IPS-18a (cell line): Measurements from ENCODE around the gene ARMC9.

Experiments
- H3K27ac ChIP-seq: one replicate; pipeline ENCODE4 v1.5.1; 2013; ENCODE audit warnings: low read length
- H3K27me3 ChIP-seq: one replicate; pipeline ENCODE4 v1.6.1; 2013; ENCODE audit warnings: mild to moderate bottlenecking, low read length; ENCODE audit not compliant: control insufficient read depth, insufficient read depth
- H3K36me3 ChIP-seq: one replicate; pipeline ENCODE4 v1.6.1; 2013; ENCODE audit warnings: low read depth, low read length; ENCODE audit not compliant: control insufficient read depth
- H3K4me1 ChIP-seq: one replicate; pipeline ENCODE4 v1.6.1; 2013; ENCODE audit warnings: low read depth, low read length; ENCODE audit not compliant: control insufficient read depth
- H3K4me3 ChIP-seq: one replicate; pipeline ENCODE4 v1.5.1; 2013; ENCODE audit warnings: low read length
- H3K9ac ChIP-seq: one replicate; pipeline ENCODE4 v1.6.1; 2013; ENCODE audit warnings: mild to moderate bottlenecking, low read length, moderate library complexity
- H3K9me3 ChIP-seq: one replicate; pipeline ENCODE4 v1.6.1; 2013; ENCODE audit warnings: low read depth, low read length; ENCODE audit not compliant: control insufficient read depth

The ARMC9 gene

GRCh38 chr2:231355508-231356465, 157.4 kb downstream of the ARMC9 start:
- no peak overlapping the region for H3K27ac ChIP-seq
- H3K9ac ChIP-seq, result no peak overlapping the region
- no peaks in the 10 kb centered on the region for H3K9me3 ChIP-seq
- no peaks in the 10 kb centered on the region for H3K27me3 ChIP-seq
- H3K36me3 ChIP-seq, result no peaks in the 10 kb centered on the region
- peaks cover 22% of the 10 kb centered on the region for H3K4me1 ChIP-seq
- H3K4me3 ChIP-seq, result no peak overlapping the region

GRCh38 chr2:231356466-231356844, 158.0 kb downstream of the ARMC9 start:
- Histone ChIP-seq H3K27ac (no peak overlapping the region), H3K36me3 (no peaks in the 10 kb centered on the region), H3K4me1 (peaks cover 22% of the 10 kb centered on the region), H3K9me3 (no peaks in the 10 kb centered on the region), H3K4me3 (no peak overlapping the region), H3K27me3 (no peaks in the 10 kb centered on the region), H3K9ac (no peak overlapping the region)

DNA sequence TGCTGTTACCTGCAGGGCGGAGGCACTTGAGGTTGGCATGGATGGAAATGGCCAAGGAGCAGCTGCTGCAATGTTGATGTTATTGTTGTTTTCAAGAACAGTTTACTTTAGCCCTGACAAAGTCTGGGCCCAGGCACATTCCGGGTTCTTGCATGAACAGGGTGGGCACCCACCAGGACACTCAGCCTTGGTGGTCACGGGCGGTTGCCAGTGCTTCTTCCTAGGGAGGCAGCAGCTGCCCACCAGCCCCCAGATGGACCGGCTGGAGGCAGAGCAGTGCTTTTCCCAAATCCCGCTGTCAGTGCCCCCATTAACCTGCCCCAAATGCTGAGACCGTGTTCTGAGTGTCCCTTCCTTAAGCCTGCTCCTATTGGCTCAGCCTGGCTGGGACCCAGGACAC, 158.6 kb downstream of the ARMC9 start:
- H3K27ac ChIP-seq, result no peak overlapping the region
- H3K9ac ChIP-seq, result no peak overlapping the region
- H3K4me3 ChIP-seq, result no peak overlapping the region
- no peaks in the 10 kb centered on the region for H3K9me3 ChIP-seq
- H3K4me1 ChIP-seq, result peaks cover 28% of the 10 kb centered on the region
- H3K36me3 ChIP-seq, result no peaks in the 10 kb centered on the region
- H3K27me3 ChIP-seq, result no peaks in the 10 kb centered on the region

DNA sequence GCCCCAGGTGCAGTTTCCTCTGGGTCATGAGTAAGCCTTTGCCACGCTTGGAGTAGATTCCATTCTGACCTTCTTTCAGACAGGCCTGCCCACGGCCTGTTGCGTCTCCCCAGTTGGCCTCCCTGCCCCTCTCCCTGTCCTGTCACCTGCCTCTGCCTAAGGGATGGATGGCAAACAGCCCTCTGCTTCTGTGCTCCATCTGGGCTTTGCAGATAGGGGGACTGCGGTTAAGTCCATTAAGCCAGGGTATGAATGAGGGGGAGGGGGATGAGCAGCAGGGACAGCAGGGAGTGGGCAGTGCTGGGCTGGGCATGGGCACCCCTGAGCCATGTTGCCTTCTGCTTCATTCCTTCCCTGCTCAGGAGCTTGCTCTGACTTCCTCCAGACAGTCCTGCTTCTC, 159.5 kb downstream of the ARMC9 start:
- no peak overlapping the region for H3K27ac ChIP-seq
- H3K9ac ChIP-seq, result no peak overlapping the region
- H3K27me3 ChIP-seq, result no peaks in the 10 kb centered on the region
- H3K36me3 ChIP-seq, result no peaks in the 10 kb centered on the region
- no peaks in the 10 kb centered on the region for H3K9me3 ChIP-seq
- peaks cover 29% of the 10 kb centered on the region for H3K4me1 ChIP-seq
- H3K4me3 ChIP-seq, result no peak overlapping the region

- no peak overlapping the region for H3K9ac ChIP-seq
- H3K27ac ChIP-seq, result no peak overlapping the region
- no peak overlapping the region for H3K4me3 ChIP-seq
- no peaks in the 10 kb centered on the region for H3K9me3 ChIP-seq
- H3K4me1 ChIP-seq, result peaks cover 29% of the 10 kb centered on the region
- no peaks in the 10 kb centered on the region for H3K36me3 ChIP-seq
- H3K27me3 ChIP-seq, result no peaks in the 10 kb centered on the region
Measured at GRCh38 chr2:231359441-231359840, 161.0 kb downstream of the ARMC9 start.

DNA sequence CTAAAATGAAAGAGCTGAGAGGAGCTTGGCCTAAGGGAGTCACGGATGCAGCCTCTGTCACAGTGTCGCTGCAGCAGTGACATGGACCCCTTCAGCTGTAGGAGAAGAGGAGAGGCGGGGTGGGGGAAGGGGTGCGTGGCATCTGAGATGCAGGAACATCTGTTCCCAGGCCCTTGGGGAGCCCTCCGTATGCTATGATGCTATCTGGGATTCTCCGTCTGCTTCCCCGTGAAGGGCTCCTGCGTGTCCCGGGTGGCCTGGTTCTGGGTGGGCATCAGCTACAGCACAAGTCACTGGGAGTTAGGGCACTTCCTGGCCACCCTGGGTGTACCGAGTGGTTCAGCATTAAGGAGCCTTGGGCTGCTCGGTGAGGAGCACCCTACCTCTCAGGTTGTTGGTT, 161.5 kb downstream of the ARMC9 start:
- H3K9ac ChIP-seq, result no peak overlapping the region
- H3K9me3 ChIP-seq, result no peaks in the 10 kb centered on the region
- H3K4me3 ChIP-seq, result no peak overlapping the region
- peaks cover 29% of the 10 kb centered on the region for H3K4me1 ChIP-seq
- no peaks in the 10 kb centered on the region for H3K36me3 ChIP-seq
- no peaks in the 10 kb centered on the region for H3K27me3 ChIP-seq
- H3K27ac ChIP-seq, result no peak overlapping the region

- Histone ChIP-seq H3K9me3 (no peaks in the 10 kb centered on the region), H3K36me3 (no peaks in the 10 kb centered on the region), H3K27ac (no peak overlapping the region), H3K4me3 (no peak overlapping the region), H3K4me1 (peaks cover 32% of the 10 kb centered on the region), H3K9ac (no peak overlapping the region), H3K27me3 (no peaks in the 10 kb centered on the region)
Measured at GRCh38 chr2:231360401-231360800, 162.0 kb downstream of the ARMC9 start.

GRCh38 chr2:231360881-231361371, 162.5 kb downstream of the ARMC9 start:
- Histone ChIP-seq H3K4me1 (peaks cover 28% of the 10 kb centered on the region), H3K27me3 (no peaks in the 10 kb centered on the region), H3K4me3 (no peak overlapping the region), H3K27ac (no peak overlapping the region), H3K9me3 (no peaks in the 10 kb centered on the region), H3K36me3 (no peaks in the 10 kb centered on the region), H3K9ac (no peak overlapping the region)

- Histone ChIP-seq H3K27me3 (no peaks in the 10 kb centered on the region), H3K36me3 (no peaks in the 10 kb centered on the region), H3K9ac (no peak overlapping the region), H3K4me1 (peaks cover 21% of the 10 kb centered on the region), H3K9me3 (no peaks in the 10 kb centered on the region), H3K27ac (no peak overlapping the region), H3K4me3 (no peak overlapping the region)
Measured at GRCh38 chr2:231361701-231362554, 163.5 kb downstream of the ARMC9 start.

- Histone ChIP-seq H3K4me1 (peaks cover 21% of the 10 kb centered on the region), H3K9ac (no peak overlapping the region), H3K27me3 (no peaks in the 10 kb centered on the region), H3K4me3 (no peak overlapping the region), H3K9me3 (no peaks in the 10 kb centered on the region), H3K27ac (no peak overlapping the region), H3K36me3 (no peaks in the 10 kb centered on the region)
Measured at GRCh38 chr2:231362555-231363184, 164.2 kb downstream of the ARMC9 start.

GRCh38 chr2:231364061-231364460, 165.6 kb downstream of the ARMC9 start:
- Histone ChIP-seq H3K36me3 (no peaks in the 10 kb centered on the region), H3K27ac (no peak overlapping the region), H3K27me3 (no peaks in the 10 kb centered on the region), H3K9me3 (no peaks in the 10 kb centered on the region), H3K4me1 (peaks cover 25% of the 10 kb centered on the region), H3K9ac (no peak overlapping the region), H3K4me3 (no peak overlapping the region)
